Endothelial cell of umbilical vein (primary cell): ENCODE results near the gene IMPDH2. TPM values are rescaled to one million over a fixed set of nuclear protein-coding genes. Genes with fewer than 3 reads are reported as not detected.

Experiments used
- BruUV-seq: library from RNA; stranded (reverse); fragments of 400-500 nt; replicated peaks from 2 replicates; lab custom pipeline; 2021; lab: Mats Ljungman, UMichigan
- CTCF ChIA-PET: fragments of 300-600, 350-600 bp; sonication (Branson Sonifier 250); formaldehyde crosslinking; loops from one replicate; lab custom pipeline; 2021; ENCODE audit warnings: antibody characterized with exemption, inconsistent platforms; lab: Charles Lee
- POLR2A ChIA-PET: fragments of 300-600, 350-600 bp; sonication (Branson Sonifier 250); formaldehyde crosslinking; loops from one replicate; lab custom pipeline; 2021; ENCODE audit warnings: antibody characterized with exemption, inconsistent platforms; lab: Charles Lee
- DNase-seq: peaks from one replicate; pipeline ENCODE4 v3.0.0-alpha.2; 2011; ENCODE audit warnings: low read depth, low spot score
- FAIRE-seq: peaks from 2 replicates; lab custom pipeline; 2011; peaks lifted over from hg19 to GRCh38; lab: Jason Lieb, UNC
- H2AFZ ChIP-seq: 2 replicates; pipeline ENCODE4 v1.6.0; 2012; ENCODE audit warnings: low read depth, low read length, control low read depth, inconsistent platforms
- H3K27ac ChIP-seq: 2 replicates; pipeline ENCODE4 v1.5.1; 2011; ENCODE audit warnings: low read depth, mild to moderate bottlenecking, control low read depth, low read length, moderate library complexity; ENCODE audit not compliant: insufficient read depth
- H3K27me3 ChIP-seq, 2 experiments: 2 replicates each; pipeline versions ENCODE4 v1.6.0 to v1.6.1; 2011; ENCODE audit warnings: low read length in 2 of 2, mixed read lengths in 1 of 2; ENCODE audit not compliant: control insufficient read depth in 2 of 2, insufficient read depth in 2 of 2
- H3K36me3 ChIP-seq, 2 experiments: 2 replicates in 1 of 2; 3 replicates in 1 of 2; pipeline ENCODE4 v1.5.1; 2011; ENCODE audit warnings: low read length in 2 of 2, mild to moderate bottlenecking in 1 of 2, moderate library complexity in 1 of 2; ENCODE audit not compliant: control insufficient read depth in 2 of 2, insufficient read depth in 2 of 2; ENCODE audit errors: extremely low read depth in 1 of 2
- H3K4me1 ChIP-seq: 3 replicates; pipeline ENCODE4 v1.5.1; 2011; ENCODE audit warnings: mild to moderate bottlenecking, low read length; ENCODE audit not compliant: control insufficient read depth, insufficient read depth; ENCODE audit errors: extremely low read depth
- H3K4me2 ChIP-seq: 2 replicates; pipeline ENCODE4 v1.6.1; 2011; ENCODE audit warnings: low read length, control low read depth, mixed read lengths; ENCODE audit not compliant: insufficient read depth
- H3K4me3 ChIP-seq, 3 experiments: fragments of 200-600 bp in 1 of 3; sonication (generic), shearing (Covaris generic) in 1 of 3; replicated peaks in 1 of 3; 2 replicates each; pipeline ENCODE4 v1.5.1; 2011 to 2016; ENCODE audit warnings: control low read depth in 3 of 3, low read length in 3 of 3, mild to moderate bottlenecking in 2 of 3, inconsistent platforms in 1 of 3, low read depth in 1 of 3, moderate library complexity in 1 of 3; ENCODE audit not compliant: insufficient read depth in 1 of 3
- H3K79me2 ChIP-seq: 2 replicates; pipeline ENCODE4 v1.6.0; 2012; ENCODE audit warnings: low read length, inconsistent platforms; ENCODE audit not compliant: control insufficient read depth, insufficient read depth
- H3K9ac ChIP-seq: replicated peaks from 2 replicates; pipeline ENCODE3; 2011; ENCODE audit warnings: low read length, control low read depth; ENCODE audit not compliant: insufficient read depth; ENCODE audit errors: extremely low read depth
- H3K9me1 ChIP-seq: replicated peaks from 3 replicates; pipeline ENCODE4 v1.6.0; 2011; ENCODE audit warnings: mild to moderate bottlenecking, low read length; ENCODE audit not compliant: control insufficient read depth, insufficient read depth; ENCODE audit errors: extremely low read depth
- H3K9me3 ChIP-seq: replicated peaks from 2 replicates; pipeline ENCODE4 v1.5.1; 2012; ENCODE audit warnings: low read length, inconsistent platforms; ENCODE audit not compliant: control insufficient read depth, insufficient read depth
- H4K20me1 ChIP-seq: replicated peaks from 2 replicates; pipeline ENCODE3; 2011; ENCODE audit warnings: mild to moderate bottlenecking, low read length; ENCODE audit not compliant: control insufficient read depth, insufficient read depth; ENCODE audit errors: extremely low read depth
- CTCF ChIP-seq, 2 donors: IDR thresholded peaks; 1 replicate in 1 of 2; 2 replicates in 1 of 2; pipeline ENCODE4 v1.5.1; 2011; ENCODE audit warnings: low read length in 2 of 2, mild to moderate bottlenecking in 2 of 2, moderate library complexity in 2 of 2, control low read depth in 1 of 2, inconsistent platforms in 1 of 2, low read depth in 1 of 2; ENCODE audit not compliant: insufficient read depth in 1 of 2; ENCODE audit errors: extremely low read depth in 1 of 2
- GATA2 ChIP-seq: IDR thresholded peaks from 2 replicates; pipeline ENCODE4 v1.7.0; 2011; ENCODE audit warnings: low read depth, mild to moderate bottlenecking, moderate library complexity, mixed read lengths, low read length; ENCODE audit not compliant: insufficient read length, insufficient read depth
- JUN ChIP-seq: IDR thresholded peaks from 2 replicates; pipeline ENCODE4 v1.6.1; 2011; ENCODE audit warnings: borderline replicate concordance, low read depth; ENCODE audit not compliant: insufficient read length, insufficient read depth
- POLR2A ChIP-seq: IDR thresholded peaks from 2 replicates; pipeline ENCODE4 v1.6.1; 2012; ENCODE audit warnings: low read depth, mild to moderate bottlenecking, control low read depth, low read length
- POLR2AphosphoS5 ChIP-seq: IDR thresholded peaks from 2 replicates; pipeline ENCODE4 v1.6.1; 2012; ENCODE audit warnings: low read depth, mild to moderate bottlenecking, control low read depth, low read length, moderate library complexity; ENCODE audit not compliant: insufficient read depth
- dilution Hi-C: fragments of 300-500 bp; cut with MboI; formaldehyde crosslinking; loops from one replicate; pipeline ENCODE4 v1.15.0; 2019; ENCODE audit warnings: low sequenced_read_pairs; ENCODE audit not compliant: extremely low pct_ligation_motif_present
- intact Hi-C: fragments of 100-400 bp; cut with micrococcal nuclease; formaldehyde crosslinking; loops from one replicate; pipeline ENCODE4 v1.10.0; 2022
- polyA plus RNA-seq, 4 experiments: library from polyadenylated mRNA; depleted of rRNA in 3 of 4; stranded (reverse) in 3 of 4; unstranded in 1 of 4; fragments of >200 nt; gene quantifications; 2 replicates each; pipeline versions ENCODE4 v1.2.1 to v1.2.3, GENCODE V29; 2011 to 2012; ENCODE audit warnings: missing spikeins in 1 of 4
- total RNA-seq: library from RNA; stranded (reverse); gene quantifications from 2 replicates; pipeline ENCODE4 v1.2.3, GENCODE V29; 2021

The IMPDH2 gene
- total and polyA plus RNA-seq, 2 donors (not counting 3 experiments of a cell fraction or from before 2014, with no cell fraction given) = 167 to 189 TPM

GRCh38 chr3:49017971-49018706 lies 11.1 kb downstream of the IMPDH2 start, which contains the start of gene DALRD3:
Gene DALRD3, minus strand, starts transcription at chr3:49018580. Its CDS starts 16 bp downstream, at chr3:49018564.
- Histone ChIP-seq H3K4me2 (peak within 1 kb of the TSS; percentile 68), H3K4me1 (peaks cover 29% of the 10 kb centered on the region), H3K4me3 (peak within 1 kb of the TSS; percentile 69 to 78 (median 70)), H3K9me3 (no peaks in the 10 kb centered on the region), H2AFZ (peak within 1 kb of the TSS; percentile 56), H3K9me1 (no peaks in the 10 kb centered on the region), H3K27ac (peak within 1 kb of the TSS; percentile 36), H3K79me2 (peaks cover 21% of the 10 kb centered on the region), H3K36me3 (peaks cover 5 to 34% of the 10 kb centered on the region in 2 experiments), H3K9ac (peak within 1 kb of the TSS; percentile 59), H4K20me1 (no peaks in the 10 kb centered on the region), H3K27me3 (no peaks in the 10 kb centered on the region)
- DNase-seq (peak; percentile 68), FAIRE-seq (peak; percentile 70)
- dilution Hi-C loops (no loop called here), intact Hi-C loops (no loop called here)
- ChIA-PET CTCF (interaction anchor here (1.4 to 8.3 kb wide), 2 partner anchors 11 to 30 kb away, joined by 10 to 127 read pairs; partner anchors contain the start of genes P4HTM and WDR6), POLR2A (interaction anchor here (0.9 to 4.2 kb wide), 2 partner anchors 10 to 11 kb away, joined by 4 to 17 read pairs; partner anchors contain the start of genes IMPDH2 and WDR6)
- TF ChIP-seq POLR2AphosphoS5 = peak; percentile 65
- no peak for TF ChIP-seq CTCF (IDR thresholded peaks at IDR 0.05; ENCODE audit: extremely low read depth in 1 of 2, insufficient read depth in 1 of 2, low read depth in 1 of 2, low read length in 2 of 2)
- TF ChIP-seq GATA2 = no peak
- TF ChIP-seq JUN = no peak
- peak; percentile 70 for TF ChIP-seq POLR2A
- BruUV-seq = no TSS peak
